OCI-LY1 (cell line): ENCODE data around the gene PLEKHA8.

Experiments used
- EZH2 ChIP-seq: fragments of 200-600 bp; sonication (generic), shearing (Covaris generic); IDR thresholded peaks from 2 replicates; pipeline ENCODE4 v1.8.0; 2017; ENCODE audit warnings: borderline replicate concordance, mixed run types, mild to moderate bottlenecking, antibody characterized with exemption, low read length, moderate library complexity, mixed read lengths
- TF ChIP-seq, protein P1 (sequence below): fragments of 200-600 bp; sonication (generic), shearing (Covaris generic); IDR thresholded peaks from 2 replicates; pipeline ENCODE4 v1.5.1; 2017; ENCODE audit warnings: mild to moderate bottlenecking, antibody characterized with exemption, low read length, moderate library complexity, mixed read lengths

DNA sequence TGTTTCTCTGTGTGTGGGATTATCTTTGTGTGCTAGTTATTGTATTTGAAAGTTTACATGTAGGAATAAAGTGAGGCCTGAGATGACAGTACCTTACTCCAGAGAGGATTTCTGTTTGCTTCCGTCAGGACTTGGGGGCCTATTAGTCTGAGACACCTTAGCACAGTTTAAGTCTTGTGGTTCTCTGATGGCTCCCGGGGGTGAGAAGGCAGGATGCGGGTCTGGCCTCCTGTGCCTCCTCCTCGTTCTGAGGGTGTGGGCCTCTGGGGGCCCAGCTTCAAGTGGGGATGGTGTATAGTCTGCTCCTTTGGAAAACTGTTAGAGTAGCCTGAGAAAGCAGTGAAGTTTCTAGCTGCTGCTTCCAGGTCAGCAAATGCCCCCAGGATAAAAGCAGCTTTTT is 119.0 kb downstream of the PLEKHA8 start:
- TF ChIP-seq, protein P1, sequence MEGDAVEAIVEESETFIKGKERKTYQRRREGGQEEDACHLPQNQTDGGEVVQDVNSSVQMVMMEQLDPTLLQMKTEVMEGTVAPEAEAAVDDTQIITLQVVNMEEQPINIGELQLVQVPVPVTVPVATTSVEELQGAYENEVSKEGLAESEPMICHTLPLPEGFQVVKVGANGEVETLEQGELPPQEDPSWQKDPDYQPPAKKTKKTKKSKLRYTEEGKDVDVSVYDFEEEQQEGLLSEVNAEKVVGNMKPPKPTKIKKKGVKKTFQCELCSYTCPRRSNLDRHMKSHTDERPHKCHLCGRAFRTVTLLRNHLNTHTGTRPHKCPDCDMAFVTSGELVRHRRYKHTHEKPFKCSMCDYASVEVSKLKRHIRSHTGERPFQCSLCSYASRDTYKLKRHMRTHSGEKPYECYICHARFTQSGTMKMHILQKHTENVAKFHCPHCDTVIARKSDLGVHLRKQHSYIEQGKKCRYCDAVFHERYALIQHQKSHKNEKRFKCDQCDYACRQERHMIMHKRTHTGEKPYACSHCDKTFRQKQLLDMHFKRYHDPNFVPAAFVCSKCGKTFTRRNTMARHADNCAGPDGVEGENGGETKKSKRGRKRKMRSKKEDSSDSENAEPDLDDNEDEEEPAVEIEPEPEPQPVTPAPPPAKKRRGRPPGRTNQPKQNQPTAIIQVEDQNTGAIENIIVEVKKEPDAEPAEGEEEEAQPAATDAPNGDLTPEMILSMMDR: no peak
- no peak for TF ChIP-seq EZH2
